GM13976 (cell line): ENCODE measurements around the gene NKX2-8.

Source experiments
- DNase-seq: peaks from one replicate; pipeline ENCODE4 v3.0.0; 2012; ENCODE audit warnings: low spot score
- in situ Hi-C: fragments of 300-500 bp; cut with MboI; formaldehyde crosslinking; loops from one replicate; pipeline ENCODE4 v1.12.0; 2022; ENCODE audit warnings: low sequenced_read_pairs, mixed read lengths, inconsistent platforms; ENCODE audit not compliant: unreplicated experiment
- TF ChIP-seq, protein P1 (sequence below): IDR thresholded peaks from 2 replicates; pipeline ENCODE4 v1.5.1; 2012; ENCODE audit warnings: borderline replicate concordance, mild to moderate bottlenecking; ENCODE audit not compliant: insufficient read depth; ENCODE audit errors: extremely low read depth, missing control alignments, control extremely low read depth

NKX2-8 gene

DNA sequence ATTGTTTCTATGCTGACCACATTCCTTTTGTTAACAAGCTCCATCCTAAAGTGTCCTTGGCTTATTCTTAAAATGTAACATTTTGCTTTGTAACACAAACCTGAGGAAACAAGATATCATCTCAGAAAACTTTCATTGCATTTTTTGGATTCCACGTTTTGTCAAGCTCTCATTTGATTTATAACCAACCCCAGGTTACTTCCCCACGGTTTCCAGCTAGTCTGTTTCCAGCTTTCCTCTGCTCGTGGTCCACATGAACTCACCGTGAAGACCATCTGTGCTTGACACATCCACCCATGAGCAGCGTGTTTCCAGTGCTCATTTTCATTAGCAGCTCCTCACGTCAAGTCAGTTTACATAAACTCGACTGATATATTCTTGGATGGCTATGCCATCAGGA, 6.4 kb upstream of the NKX2-8 start:
- in situ Hi-C loops = no loop called here
- no peak for DNase-seq

DNA sequence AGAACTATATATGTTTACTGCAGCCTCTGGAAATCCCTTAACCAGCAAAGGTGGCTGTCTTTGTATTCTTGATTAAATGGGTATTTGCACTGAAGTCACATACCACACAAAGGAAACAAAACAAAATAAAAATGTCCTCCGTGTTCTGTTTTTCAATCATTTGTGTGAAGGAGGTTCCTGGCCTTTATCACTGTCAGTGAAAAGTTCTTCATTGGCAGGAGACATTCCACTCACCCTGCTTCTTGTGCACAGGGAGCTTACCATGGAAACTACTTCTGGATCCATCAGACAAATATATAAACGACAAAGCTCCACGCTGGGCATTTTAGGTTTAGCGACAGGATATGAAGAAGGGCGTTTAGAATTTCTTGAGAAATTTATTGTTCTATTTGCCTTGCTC, 5.7 kb upstream of the NKX2-8 start:
- in situ Hi-C loops = no loop called here
- TF ChIP-seq, protein P1, sequence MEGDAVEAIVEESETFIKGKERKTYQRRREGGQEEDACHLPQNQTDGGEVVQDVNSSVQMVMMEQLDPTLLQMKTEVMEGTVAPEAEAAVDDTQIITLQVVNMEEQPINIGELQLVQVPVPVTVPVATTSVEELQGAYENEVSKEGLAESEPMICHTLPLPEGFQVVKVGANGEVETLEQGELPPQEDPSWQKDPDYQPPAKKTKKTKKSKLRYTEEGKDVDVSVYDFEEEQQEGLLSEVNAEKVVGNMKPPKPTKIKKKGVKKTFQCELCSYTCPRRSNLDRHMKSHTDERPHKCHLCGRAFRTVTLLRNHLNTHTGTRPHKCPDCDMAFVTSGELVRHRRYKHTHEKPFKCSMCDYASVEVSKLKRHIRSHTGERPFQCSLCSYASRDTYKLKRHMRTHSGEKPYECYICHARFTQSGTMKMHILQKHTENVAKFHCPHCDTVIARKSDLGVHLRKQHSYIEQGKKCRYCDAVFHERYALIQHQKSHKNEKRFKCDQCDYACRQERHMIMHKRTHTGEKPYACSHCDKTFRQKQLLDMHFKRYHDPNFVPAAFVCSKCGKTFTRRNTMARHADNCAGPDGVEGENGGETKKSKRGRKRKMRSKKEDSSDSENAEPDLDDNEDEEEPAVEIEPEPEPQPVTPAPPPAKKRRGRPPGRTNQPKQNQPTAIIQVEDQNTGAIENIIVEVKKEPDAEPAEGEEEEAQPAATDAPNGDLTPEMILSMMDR = no peak
- DNase-seq = no peak

More for the DNA sequence above, 6.4 kb upstream of the NKX2-8 start:
- TF ChIP-seq, protein P1 = no peak

DNA sequence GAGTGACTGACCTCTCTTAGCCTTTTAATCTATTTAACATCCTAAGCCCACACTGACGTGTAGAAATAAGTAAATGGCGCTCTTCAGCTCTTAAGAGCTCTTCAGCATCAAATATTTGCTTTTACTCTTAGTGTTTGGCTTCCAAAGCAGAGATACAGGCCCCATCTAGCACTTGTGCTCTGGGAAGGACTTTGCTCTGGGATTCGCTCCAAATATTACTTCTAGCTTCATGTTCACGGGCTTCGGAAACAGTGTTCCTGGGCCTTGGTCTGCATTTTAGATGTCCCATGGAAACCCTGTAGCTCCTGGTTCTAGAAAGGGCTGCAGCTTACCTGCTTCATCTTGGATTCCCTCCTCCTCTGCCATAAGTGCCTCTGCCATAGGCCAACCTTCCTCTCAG, 2.7 kb upstream of the NKX2-8 start:
- DNase-seq = no peak
- TF ChIP-seq, protein P1 = no peak
- in situ Hi-C loops = no loop called here

DNA sequence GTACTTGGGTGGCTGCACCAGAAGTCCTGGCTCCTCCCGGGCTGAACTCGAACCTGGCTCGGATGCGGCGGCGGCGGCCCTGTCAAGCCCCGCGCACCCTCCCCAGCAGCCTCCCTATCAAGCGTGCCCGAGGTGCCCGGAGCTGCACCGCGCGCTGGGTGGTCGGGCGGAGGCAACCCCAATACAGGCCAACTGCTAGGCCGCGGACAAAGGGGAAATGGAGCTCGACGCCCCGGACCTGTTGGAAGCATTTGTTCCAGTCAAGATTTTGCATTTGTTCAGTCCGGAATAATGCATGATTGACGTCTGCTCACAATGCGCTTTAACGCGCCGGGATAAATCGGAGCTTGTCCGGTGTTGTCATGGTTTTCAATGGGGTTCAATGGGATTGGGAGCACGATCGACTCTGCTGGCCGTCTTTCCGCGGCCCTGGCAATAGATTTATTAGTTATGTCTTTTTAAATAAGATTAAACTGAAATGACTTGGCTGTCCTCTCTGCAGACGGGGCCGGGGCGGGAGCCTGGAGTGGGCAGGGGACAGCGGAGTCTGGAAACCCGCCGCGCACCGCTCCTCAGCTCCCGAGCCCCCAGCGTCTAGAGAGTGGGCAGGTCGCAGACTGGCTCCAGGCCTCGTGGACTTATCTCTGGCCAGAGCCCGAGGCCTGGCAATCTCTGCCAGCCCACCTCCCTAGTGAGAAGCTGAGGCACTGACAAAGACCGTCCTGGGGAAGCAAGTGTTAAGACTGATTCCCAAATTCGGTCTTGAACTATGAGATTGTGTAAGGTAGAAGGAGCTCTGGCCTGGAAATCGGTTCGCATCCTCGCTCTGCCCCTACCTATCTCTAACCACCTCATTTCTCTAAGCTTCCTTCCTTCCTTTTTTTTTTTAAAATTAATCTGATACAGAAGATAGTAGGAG, 1.7 kb upstream of the NKX2-8 start:
- TF ChIP-seq, protein P1 = no peak
- DNase-seq = no peak
- in situ Hi-C loops = no loop called here

DNA sequence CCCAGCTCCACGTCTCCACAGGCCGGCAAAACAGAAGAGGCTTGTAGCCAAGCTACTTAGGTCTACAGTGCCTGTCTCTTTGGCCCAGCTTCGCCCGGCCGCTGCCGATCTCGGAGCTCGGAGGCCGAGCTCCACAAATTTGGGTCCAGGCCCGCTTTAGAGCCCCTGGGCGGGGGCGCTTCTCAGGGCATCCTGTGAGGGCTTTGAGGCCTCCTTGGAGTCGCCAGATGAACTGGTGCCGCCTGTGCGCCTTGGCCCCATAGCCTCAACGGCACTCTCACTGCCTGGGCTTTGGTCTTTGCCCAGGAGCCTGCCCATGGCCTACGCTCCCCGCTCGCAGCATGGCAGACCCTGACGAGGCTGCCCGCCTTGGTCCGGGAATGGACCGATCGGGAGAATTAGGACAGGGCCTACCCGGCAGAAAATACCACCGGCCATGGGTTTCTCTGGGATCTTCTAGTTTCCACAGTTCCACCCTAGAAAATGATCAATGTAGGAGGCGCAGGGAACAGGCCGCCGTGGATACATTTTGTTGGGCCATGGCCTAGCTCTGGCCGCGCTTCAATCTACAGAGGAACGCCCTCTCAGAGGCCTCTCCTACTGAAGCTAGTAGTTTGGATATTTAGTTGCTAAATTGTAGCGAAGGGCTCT, 953 bp upstream of the NKX2-8 start:
- in situ Hi-C loops = no loop called here
- TF ChIP-seq, protein P1 = no peak
- DNase-seq = peak; percentile 18

DNA sequence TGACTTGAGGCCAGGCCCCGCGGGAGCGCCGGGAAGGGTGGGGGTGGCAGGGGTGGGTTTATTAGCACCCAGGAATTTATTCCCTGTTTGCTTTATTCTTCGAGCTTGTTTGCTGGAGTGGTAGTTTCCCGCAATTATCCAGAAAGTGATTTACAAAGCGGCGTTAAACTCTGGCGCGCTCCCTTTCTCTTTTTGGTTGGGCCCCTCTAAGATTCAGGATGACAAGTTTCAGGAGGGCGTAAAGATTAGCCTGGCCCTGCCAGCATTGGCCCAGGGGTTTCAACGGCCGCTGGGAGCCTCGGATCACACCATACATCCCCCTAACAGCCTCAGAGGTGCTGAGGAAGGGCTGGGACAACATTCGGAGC, 444 bp upstream of the NKX2-8 start:
- TF ChIP-seq, protein P1 = no peak
- in situ Hi-C loops = no loop called here
- no peak for DNase-seq
